PC-3 (cell line): ENCODE measurements around the gene MOG. TPM values are rescaled to one million over a fixed set of nuclear protein-coding genes. Genes with fewer than 3 reads are reported as not detected.
A peak's percentile ranks its signal among the peaks of the same experiment; 100 is the strongest.

Source experiments
- ATAC-seq: fragments of 200-7000 bp; cut with Tn5 transposase; 2 replicates; pipeline ENCODE4 v1.9.1; 2020; ENCODE audit warnings: mild to moderate bottlenecking, moderate library complexity
- BruUV-seq: library from RNA; stranded (reverse); fragments of 400-500 nt; replicated peaks from 2 replicates; lab custom pipeline; 2021; lab: Mats Ljungman, UMichigan
- CTCF ChIA-PET: fragments of 300-600 bp; sonication (Branson Sonifier 250); formaldehyde crosslinking; loops from one replicate; lab custom pipeline; 2022; ENCODE audit warnings: antibody characterized with exemption; lab: Charles Lee
- POLR2A ChIA-PET: fragments of 300-600 bp; sonication (Branson Sonifier 250); formaldehyde crosslinking; loops from one replicate; lab custom pipeline; 2022; ENCODE audit warnings: antibody characterized with exemption; ENCODE audit not compliant: unreplicated experiment; lab: Charles Lee
- DNase-seq: peaks from one replicate; pipeline ENCODE4 v3.0.0-alpha.2; 2015
- H2AFZ ChIP-seq: fragments of 300-600 bp; sonication (generic); 2 replicates; pipeline ENCODE4 v1.6.0; 2016; ENCODE audit warnings: antibody characterized with exemption, low read length
- H3F3A ChIP-seq: fragments of 300-600 bp; sonication (generic); one replicate; pipeline ENCODE4 v1.6.0; 2017; ENCODE audit warnings: antibody characterized with exemption, low read length, control low read depth, mild to moderate bottlenecking; ENCODE audit not compliant: unreplicated experiment
- H3K27ac ChIP-seq: fragments of 300-600 bp; sonication (generic); 2 replicates; pipeline ENCODE4 v1.5.1; 2016; ENCODE audit warnings: mild to moderate bottlenecking, low read length
- H3K27me3 ChIP-seq: fragments of 300-600 bp; sonication (generic); 2 replicates; pipeline ENCODE4 v1.6.1; 2016; ENCODE audit warnings: low read length, mixed read lengths
- H3K36me3 ChIP-seq: fragments of 300-600 bp; sonication (generic); 2 replicates; pipeline ENCODE4 v1.6.1; 2016; ENCODE audit warnings: low read depth, mixed run types, low read length, mixed read lengths
- H3K4me1 ChIP-seq: fragments of 300-600 bp; sonication (generic); 2 replicates; pipeline ENCODE4 v1.5.1; 2016; ENCODE audit warnings: low read length; ENCODE audit not compliant: insufficient read depth
- H3K4me2 ChIP-seq: fragments of 300-600 bp; sonication (generic); 2 replicates; pipeline ENCODE4 v1.6.0; 2016; ENCODE audit warnings: low read length
- H3K4me3 ChIP-seq: fragments of 300-600 bp; sonication (generic); 2 replicates; pipeline ENCODE4 v1.5.1; 2016; ENCODE audit warnings: mild to moderate bottlenecking, low read length, mixed read lengths
- H3K79me2 ChIP-seq: fragments of 300-600 bp; sonication (generic); 2 replicates; pipeline ENCODE4 v1.6.1; 2017; ENCODE audit warnings: low read length, mixed read lengths
- H3K9ac ChIP-seq: fragments of 300-600 bp; sonication (generic); 2 replicates; pipeline ENCODE4 v1.6.0; 2016; ENCODE audit warnings: mild to moderate bottlenecking, low read length
- H3K9me2 ChIP-seq: fragments of 300-600 bp; sonication (generic); replicated peaks from 2 replicates; pipeline ENCODE4 v1.6.1; 2016; ENCODE audit warnings: mixed run types, low read length, mixed read lengths
- H3K9me3 ChIP-seq: fragments of 300-600 bp; sonication (generic); 2 replicates; pipeline ENCODE4 v1.6.1; 2016; ENCODE audit warnings: low read length, mixed read lengths
- H4K20me1 ChIP-seq: fragments of 300-600 bp; sonication (generic); 2 replicates; pipeline ENCODE4 v1.6.1; 2016; ENCODE audit warnings: low read length, mixed read lengths
- CTCF ChIP-seq: fragments of 300-600 bp; sonication (generic); conservative IDR thresholded peaks from 2 replicates; pipeline ENCODE4 v1.5.1; 2017; ENCODE audit warnings: antibody characterized with exemption, low read depth, mild to moderate bottlenecking, low read length
- EZH2 ChIP-seq: fragments of 300-600 bp; sonication (generic); IDR thresholded peaks from one replicate; pipeline ENCODE4 v1.6.1; 2017; ENCODE audit warnings: antibody characterized with exemption, mild to moderate bottlenecking, low read length; ENCODE audit not compliant: unreplicated experiment
- EZH2phosphoT487 ChIP-seq: fragments of 300-600 bp; sonication (generic); IDR thresholded peaks from 2 replicates; pipeline ENCODE4 v1.6.1; 2018; ENCODE audit warnings: mild to moderate bottlenecking, antibody characterized with exemption, low read length, borderline replicate concordance
- intact Hi-C: fragments of 100-400 bp; cut with micrococcal nuclease; formaldehyde crosslinking; loops from 2 replicates; pipeline ENCODE4 v1.9.0; 2023
- total RNA-seq: library from RNA; depleted of rRNA; stranded (reverse); fragments of >200 nt; gene quantifications from 2 replicates; pipeline ENCODE4 v1.2.3, GENCODE V29; 2014

Gene MOG
- total RNA-seq, 1 experiment from 2014 or later: not detected

- H4K20me1 ChIP-seq: no peaks in the 10 kb centered on the region
- H3K27me3 ChIP-seq: peaks cover 24% of the 10 kb centered on the region
- H3K9me2 ChIP-seq: no peaks in the 10 kb centered on the region
- no peak overlapping the region for H3K4me3 ChIP-seq
- ChIA-PET POLR2A (no interaction called here), CTCF (interaction anchor here (1.0 kb wide), 1 partner anchor 12 kb away, joined by 7 read pairs; no protein-coding TSS in a partner anchor)
- H2AFZ ChIP-seq: no peak overlapping the region
- TF ChIP-seq EZH2 (no peak), CTCF (no peak), EZH2phosphoT487 (no peak)
- DNase-seq: no peak
- no peak overlapping the region for H3K9ac ChIP-seq
- no peaks in the 10 kb centered on the region for H3K9me3 ChIP-seq
- H3K79me2 ChIP-seq: no peaks in the 10 kb centered on the region
- intact Hi-C loops: loop anchor here (5.0 to 10.0 kb wide), 2 partner anchors 326 to 464 kb away; no protein-coding TSS in a partner anchor
- H3K27ac ChIP-seq: no peak overlapping the region
- H3F3A ChIP-seq: no peaks in the 10 kb centered on the region
- BruUV-seq: no TSS peak
- no peaks in the 10 kb centered on the region for H3K4me1 ChIP-seq
- ATAC-seq: no peak
- no peaks in the 10 kb centered on the region for H3K36me3 ChIP-seq
- peak overlapping the region; percentile 18; the same call in 1 of the 2 replicates for H3K4me2 ChIP-seq
Observed at GRCh38 chr6:29708432-29709179, 51.7 kb downstream of the MOG start.

- TF ChIP-seq EZH2phosphoT487 (no peak), CTCF (no peak), EZH2 (no peak)
- H3K9me3 ChIP-seq: no peaks in the 10 kb centered on the region
- no peak overlapping the region for H3K27ac ChIP-seq
- CTCF ChIA-PET: no interaction called here
- no peak overlapping the region for H3K4me3 ChIP-seq
- no peaks in the 10 kb centered on the region for H3K36me3 ChIP-seq
- H3F3A ChIP-seq: no peaks in the 10 kb centered on the region
- no peaks in the 10 kb centered on the region for H4K20me1 ChIP-seq
- H3K4me1 ChIP-seq: no peaks in the 10 kb centered on the region
- H3K79me2 ChIP-seq: no peaks in the 10 kb centered on the region
- peaks cover 24% of the 10 kb centered on the region for H3K27me3 ChIP-seq
- POLR2A ChIA-PET: no interaction called here
- H3K4me2 ChIP-seq: peak overlapping the region; percentile 18; the same call in 1 of the 2 replicates
- H3K9me2 ChIP-seq: no peaks in the 10 kb centered on the region
- DNase-seq: no peak
- intact Hi-C loops: loop anchor here (5.0 to 10.0 kb wide), 2 partner anchors 326 to 463 kb away; no protein-coding TSS in a partner anchor
- ATAC-seq: no peak
- no TSS peak for BruUV-seq
- no peak overlapping the region for H2AFZ ChIP-seq
- H3K9ac ChIP-seq: no peak overlapping the region
Observed at GRCh38 chr6:29709188-29709587, 52.3 kb downstream of the MOG start.
